Epithelial cell of esophagus (primary cell): ENCODE results near the gene HK1.

ENCODE experiments used
- DNase-seq: peaks from one replicate; pipeline ENCODE4 v3.0.0; 2010; ENCODE audit warnings: low read depth
- H3K4me3 ChIP-seq: 2 replicates; pipeline ENCODE4 v1.5.1; 2011; ENCODE audit warnings: mild to moderate bottlenecking, low read length, control low read depth
- CTCF ChIP-seq: IDR thresholded peaks from 2 replicates; pipeline ENCODE4 v1.5.1; 2011; ENCODE audit warnings: low read depth, mild to moderate bottlenecking, low read length, control low read depth, inconsistent platforms; ENCODE audit not compliant: insufficient read depth; ENCODE audit errors: missing control alignments

The HK1 gene

GRCh38 chr10:69334302-69335062, 56.2 kb downstream of the HK1 start:
- peak; percentile 59 for DNase-seq
- no peak overlapping the region for H3K4me3 ChIP-seq
- no peak for TF ChIP-seq CTCF

GRCh38 chr10:69335063-69335587, 56.8 kb downstream of the HK1 start:
- no peak for DNase-seq
- TF ChIP-seq CTCF, result no peak
- no peak overlapping the region for H3K4me3 ChIP-seq

GRCh38 chr10:69335613-69336012, 57.3 kb downstream of the HK1 start:
- no peak overlapping the region for H3K4me3 ChIP-seq
- no peak for DNase-seq
- TF ChIP-seq CTCF, result no peak

- no peak overlapping the region for H3K4me3 ChIP-seq
- no peak for TF ChIP-seq CTCF
- DNase-seq, result no peak
Measured at GRCh38 chr10:69336952-69337295, 58.6 kb downstream of the HK1 start.

- DNase-seq, result peak; percentile 99
- TF ChIP-seq CTCF, result no peak
- H3K4me3 ChIP-seq, result peak overlapping the region; percentile 31
Measured at GRCh38 chr10:69337296-69338132, 59.2 kb downstream of the HK1 start.

GRCh38 chr10:69338133-69338456, 59.8 kb downstream of the HK1 start:
- peak overlapping the region; percentile 31 for H3K4me3 ChIP-seq
- no peak for DNase-seq
- no peak for TF ChIP-seq CTCF
